GM18873 (cell line): ENCODE data around the gene CAPN5.

Experiments used
- ATAC-seq: cut with Tn5 transposase; IDR thresholded peaks from one replicate; pipeline ENCODE4 v1.9.1; 2021; ENCODE audit warnings: mild to moderate bottlenecking, moderate library complexity, moderate number of reproducible peaks; ENCODE audit not compliant: unreplicated experiment, low FRiP score

Gene CAPN5

GRCh38 chr11:77113382-77114088, 46.8 kb downstream of the CAPN5 start:
- ATAC-seq, result no peak

- no peak for ATAC-seq
These were observed 47.3 kb downstream of the CAPN5 start for GRCh38 chr11:77114089-77114463.

GRCh38 chr11:77115181-77115611, 48.4 kb downstream of the CAPN5 start:
- no peak for ATAC-seq

DNA sequence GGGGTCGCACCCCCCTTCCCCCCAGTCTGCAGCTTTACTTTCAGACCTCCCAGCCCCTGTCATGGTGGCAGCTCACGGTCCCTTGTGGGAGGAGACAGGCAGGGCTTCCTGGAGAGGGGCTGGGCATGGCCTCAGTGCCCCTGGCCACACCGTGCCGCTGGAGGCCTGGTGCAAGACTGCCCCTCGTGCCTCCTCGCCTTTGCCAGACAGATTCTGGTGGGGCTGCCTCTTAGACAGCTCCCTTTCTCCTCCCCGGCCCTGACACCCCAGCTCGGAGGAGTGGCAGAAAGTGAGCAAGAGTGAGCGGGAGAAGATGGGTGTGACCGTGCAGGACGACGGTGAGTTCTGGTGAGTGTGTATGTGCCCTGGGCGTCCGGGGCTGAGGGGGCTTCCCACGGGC, 49.2 kb downstream of the CAPN5 start:
- ATAC-seq, result no peak

DNA sequence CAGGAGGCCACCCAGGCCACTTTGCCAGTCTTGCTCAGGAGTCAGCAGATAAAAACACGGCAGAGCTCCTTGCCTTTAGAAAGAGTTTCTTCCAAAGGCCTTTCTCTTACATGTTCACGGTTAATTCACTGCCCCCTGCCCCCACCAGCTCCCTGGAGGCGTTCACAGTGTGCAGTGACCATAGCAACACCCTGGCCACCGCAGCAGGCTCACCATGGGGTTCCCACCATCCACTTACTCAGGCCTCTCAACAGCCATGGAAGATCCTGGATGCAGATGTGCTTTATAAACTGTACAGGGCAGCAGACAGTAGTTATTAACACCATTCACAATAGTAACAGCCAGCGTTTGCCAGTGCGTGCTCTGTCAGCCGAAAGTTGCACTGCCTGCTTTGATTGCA, 50.7 kb downstream of the CAPN5 start:
- no peak for ATAC-seq

- no peak for ATAC-seq
These were observed 51.3 kb downstream of the CAPN5 start for GRCh38 chr11:77118086-77118485.

- ATAC-seq, result no peak
These were observed 52.2 kb downstream of the CAPN5 start for GRCh38 chr11:77118971-77119370.

DNA sequence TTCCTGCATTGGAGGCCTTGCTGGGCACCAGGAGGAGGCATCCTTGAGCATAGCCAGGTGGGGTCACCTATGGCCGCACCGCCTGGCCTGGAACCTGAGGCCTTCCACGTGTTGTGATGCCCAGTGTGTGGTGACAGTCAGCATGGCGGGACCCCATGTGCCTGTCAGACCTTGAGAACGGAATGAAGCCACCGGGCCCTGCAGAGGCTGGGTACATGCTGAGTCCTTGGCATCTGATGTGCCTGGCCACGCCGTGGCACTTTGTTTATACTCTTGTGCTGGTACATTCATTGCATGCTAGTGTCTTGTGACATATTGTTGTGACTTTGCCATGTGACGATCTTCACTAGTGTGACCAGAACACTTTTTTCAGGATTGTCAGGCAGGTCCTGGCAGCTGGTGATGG, 52.8 kb downstream of the CAPN5 start:
- no peak for ATAC-seq

DNA sequence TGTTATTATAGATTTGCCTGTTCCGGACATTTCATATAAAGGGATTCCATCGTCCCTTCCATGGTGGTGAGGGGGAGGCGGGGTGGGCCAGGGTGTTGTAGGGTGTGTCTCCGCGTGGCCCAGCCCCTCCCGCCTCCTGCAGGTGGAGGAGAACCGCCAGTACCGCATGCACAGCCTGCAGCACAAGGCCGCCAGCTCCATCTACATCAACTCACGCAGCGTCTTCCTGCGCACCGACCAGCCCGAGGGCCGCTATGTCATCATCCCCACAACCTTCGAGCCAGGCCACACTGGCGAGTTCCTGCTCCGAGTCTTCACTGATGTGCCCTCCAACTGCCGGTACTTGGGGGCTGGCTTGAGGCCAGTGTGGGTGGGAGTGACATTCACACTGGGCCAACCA, 53.8 kb downstream of the CAPN5 start:
- no peak for ATAC-seq

GRCh38 chr11:77121096-77121640, 54.4 kb downstream of the CAPN5 start:
- ATAC-seq, result no peak

GRCh38 chr11:77121876-77122575, 55.3 kb downstream of the CAPN5 start:
- no peak for ATAC-seq

DNA sequence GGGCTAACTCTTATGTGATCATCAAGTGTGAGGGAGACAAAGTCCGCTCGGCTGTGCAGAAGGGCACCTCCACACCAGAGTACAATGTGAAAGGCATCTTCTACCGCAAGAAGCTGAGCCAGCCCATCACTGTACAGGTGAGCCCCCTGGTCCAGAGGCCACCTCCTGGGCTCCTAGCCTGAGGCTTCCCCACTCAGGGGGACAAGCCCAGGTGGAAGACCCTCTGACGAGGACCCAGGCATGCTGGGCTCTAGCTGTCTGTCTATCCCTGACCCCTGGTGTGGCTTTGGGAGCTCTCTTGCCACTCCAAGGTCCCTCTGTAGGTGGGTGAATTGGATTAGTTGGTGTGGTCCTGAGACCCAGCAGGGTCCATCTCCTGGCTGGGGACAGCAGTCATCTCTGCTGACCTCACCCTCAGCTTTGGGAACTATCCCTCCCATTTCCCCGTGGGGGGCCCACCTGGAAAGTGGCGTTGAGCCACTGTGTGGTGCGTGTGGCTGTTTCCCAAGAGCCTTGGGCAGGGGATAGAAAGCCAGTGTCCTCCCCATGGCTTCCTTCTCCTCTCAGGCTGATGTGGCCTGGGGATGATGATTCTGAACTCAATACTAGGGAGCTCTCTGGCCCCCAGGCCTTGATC, 55.9 kb downstream of the CAPN5 start:
- no peak for ATAC-seq

DNA sequence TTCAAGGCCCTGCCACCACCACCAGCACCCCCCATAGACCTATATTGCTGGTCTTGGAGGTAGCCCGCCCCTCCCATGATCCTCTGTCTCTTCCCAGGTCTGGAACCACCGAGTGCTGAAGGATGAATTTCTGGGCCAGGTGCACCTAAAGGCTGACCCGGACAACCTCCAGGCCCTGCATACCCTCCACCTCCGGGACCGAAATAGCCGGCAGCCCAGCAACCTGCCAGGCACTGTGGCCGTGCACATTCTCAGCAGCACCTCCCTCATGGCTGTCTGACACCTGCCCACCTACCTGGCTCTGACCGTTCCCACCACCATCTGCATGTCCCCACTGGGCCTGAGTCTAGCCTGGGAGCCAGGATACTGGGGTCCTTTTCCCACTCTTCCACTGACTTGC, 56.8 kb downstream of the CAPN5 start:
- no peak for ATAC-seq

DNA sequence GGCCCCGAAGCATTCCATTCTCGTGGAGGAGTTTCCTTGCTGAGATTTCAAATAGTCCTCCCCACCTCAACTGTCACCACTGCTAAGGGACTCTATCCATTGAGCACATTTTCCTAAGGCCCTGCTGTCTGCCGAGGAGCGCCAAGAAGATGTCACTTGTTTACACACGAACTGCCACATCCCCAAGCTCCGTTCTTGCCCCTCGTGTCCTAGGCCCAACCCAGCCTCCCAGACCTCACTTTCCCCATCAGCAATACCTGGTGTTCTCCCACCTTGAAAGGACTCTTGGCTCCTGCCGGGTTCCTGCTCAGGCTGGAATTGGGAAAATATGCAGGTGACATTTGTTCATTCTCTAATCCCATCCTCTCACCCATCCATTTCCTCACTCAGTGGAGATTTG, 57.3 kb downstream of the CAPN5 start:
- no peak for ATAC-seq

DNA sequence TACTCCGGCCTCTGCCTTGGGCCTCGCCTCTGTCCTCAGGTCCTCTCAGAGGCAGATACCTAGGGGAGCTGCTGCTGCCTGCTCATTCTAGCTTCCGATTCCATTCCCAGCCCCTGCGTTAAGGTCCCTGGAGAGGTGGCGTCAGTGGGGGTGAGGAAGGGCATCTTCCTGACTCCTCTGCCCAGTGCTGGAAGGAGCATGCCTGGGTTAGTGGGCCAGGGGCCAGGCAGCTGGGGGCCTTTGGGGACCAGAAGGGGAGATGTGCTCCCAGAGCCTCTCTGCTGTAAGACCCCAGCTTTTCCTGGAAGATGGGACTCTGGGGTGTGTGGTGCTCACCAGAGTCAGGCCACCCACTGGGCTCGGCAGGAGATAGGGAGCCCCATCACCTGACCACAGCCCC, 57.7 kb downstream of the CAPN5 start:
- ATAC-seq, result no peak

GRCh38 chr11:77125191-77125590, 58.4 kb downstream of the CAPN5 start:
- no peak for ATAC-seq

GRCh38 chr11:77125695-77126094, 58.9 kb downstream of the CAPN5 start:
- ATAC-seq, result no peak

- ATAC-seq, result no peak
These were observed 59.5 kb downstream of the CAPN5 start for GRCh38 chr11:77126156-77126775.

DNA sequence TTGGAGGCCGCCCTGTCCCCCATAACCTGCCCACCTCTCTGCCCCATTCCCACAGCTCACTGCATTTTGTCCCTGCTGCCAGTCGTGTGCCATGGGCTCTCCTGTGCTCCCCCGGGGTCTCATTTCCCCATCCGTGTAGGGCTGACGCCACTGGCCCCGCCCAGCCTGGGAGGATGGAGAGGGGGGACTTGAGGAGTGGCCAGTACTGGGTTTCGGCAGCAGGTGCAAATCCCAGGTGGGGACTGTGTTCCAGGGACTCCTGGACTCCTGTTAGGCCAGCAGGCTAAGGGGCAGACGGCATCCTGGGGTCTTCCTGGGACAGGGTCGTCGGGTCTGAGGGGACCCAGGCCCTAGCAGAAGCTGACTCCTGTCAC, 60.1 kb downstream of the CAPN5 start:
- ATAC-seq, result no peak

GRCh38 chr11:77127235-77127911, 60.6 kb downstream of the CAPN5 start:
- no peak for ATAC-seq
